Brain microvascular endothelial cell (primary cell): ENCODE measurements around the gene PSMD2.

Source experiments
- DNase-seq: peaks from one replicate; pipeline ENCODE4 v3.0.0-alpha.2; 2020
- H3K27ac ChIP-seq: fragments of 250-450 bp; sonication (Bioruptor Pico); 2 replicates; pipeline ENCODE4 v1.5.1; 2020; ENCODE audit warnings: mild to moderate bottlenecking, moderate library complexity
- H3K27me3 ChIP-seq: fragments of 250-450 bp; sonication (Bioruptor Pico); replicated peaks from 2 replicates; pipeline ENCODE4 v1.5.1; 2020; ENCODE audit warnings: mild to moderate bottlenecking
- H3K36me3 ChIP-seq: fragments of 250-450 bp; sonication (Bioruptor Pico); replicated peaks from 2 replicates; pipeline ENCODE4 v1.5.1; 2020; ENCODE audit warnings: mild to moderate bottlenecking
- H3K4me3 ChIP-seq: 2 replicates; pipeline ENCODE4 v1.5.1; 2011; ENCODE audit warnings: low read depth, mild to moderate bottlenecking, control low read depth, low read length, moderate library complexity
- in situ Hi-C: cut with HindIII; loops from 2 replicates; pipeline ENCODE4 v1.10.0; 2017; ENCODE audit warnings: low sequenced_read_pairs, low pct_ligation_motif_present
- TF ChIP-seq, protein P1 (sequence below): IDR thresholded peaks from 2 replicates; pipeline ENCODE4 v1.5.1; 2011; ENCODE audit warnings: low read depth, mild to moderate bottlenecking, moderate library complexity, low read length, control low read depth, inconsistent platforms; ENCODE audit errors: missing control alignments

The PSMD2 gene

DNA sequence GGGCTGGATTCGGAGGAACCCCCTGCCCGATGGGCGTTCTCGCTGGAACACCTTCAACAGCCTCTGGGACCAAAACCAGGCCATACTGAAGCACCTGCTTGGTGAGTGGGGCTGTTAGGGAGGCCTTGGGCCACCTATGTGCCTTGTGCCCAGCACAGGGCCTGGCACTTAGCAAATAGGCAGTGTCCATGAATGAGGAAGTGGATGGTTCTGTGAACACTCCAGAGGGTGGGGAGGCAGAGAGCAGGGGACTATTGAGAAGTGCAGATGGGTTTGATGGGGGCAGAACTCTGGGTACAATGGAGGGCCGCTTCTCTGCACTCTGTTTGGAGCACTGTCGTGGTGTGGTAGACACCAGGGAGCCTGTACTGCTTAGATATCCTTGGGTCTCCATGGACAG, 21.7 kb upstream of the PSMD2 start:
- TF ChIP-seq, protein P1, sequence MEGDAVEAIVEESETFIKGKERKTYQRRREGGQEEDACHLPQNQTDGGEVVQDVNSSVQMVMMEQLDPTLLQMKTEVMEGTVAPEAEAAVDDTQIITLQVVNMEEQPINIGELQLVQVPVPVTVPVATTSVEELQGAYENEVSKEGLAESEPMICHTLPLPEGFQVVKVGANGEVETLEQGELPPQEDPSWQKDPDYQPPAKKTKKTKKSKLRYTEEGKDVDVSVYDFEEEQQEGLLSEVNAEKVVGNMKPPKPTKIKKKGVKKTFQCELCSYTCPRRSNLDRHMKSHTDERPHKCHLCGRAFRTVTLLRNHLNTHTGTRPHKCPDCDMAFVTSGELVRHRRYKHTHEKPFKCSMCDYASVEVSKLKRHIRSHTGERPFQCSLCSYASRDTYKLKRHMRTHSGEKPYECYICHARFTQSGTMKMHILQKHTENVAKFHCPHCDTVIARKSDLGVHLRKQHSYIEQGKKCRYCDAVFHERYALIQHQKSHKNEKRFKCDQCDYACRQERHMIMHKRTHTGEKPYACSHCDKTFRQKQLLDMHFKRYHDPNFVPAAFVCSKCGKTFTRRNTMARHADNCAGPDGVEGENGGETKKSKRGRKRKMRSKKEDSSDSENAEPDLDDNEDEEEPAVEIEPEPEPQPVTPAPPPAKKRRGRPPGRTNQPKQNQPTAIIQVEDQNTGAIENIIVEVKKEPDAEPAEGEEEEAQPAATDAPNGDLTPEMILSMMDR: no peak
- H3K27me3 ChIP-seq: peaks cover 21% of the 10 kb centered on the region
- no peak overlapping the region for H3K4me3 ChIP-seq

DNA sequence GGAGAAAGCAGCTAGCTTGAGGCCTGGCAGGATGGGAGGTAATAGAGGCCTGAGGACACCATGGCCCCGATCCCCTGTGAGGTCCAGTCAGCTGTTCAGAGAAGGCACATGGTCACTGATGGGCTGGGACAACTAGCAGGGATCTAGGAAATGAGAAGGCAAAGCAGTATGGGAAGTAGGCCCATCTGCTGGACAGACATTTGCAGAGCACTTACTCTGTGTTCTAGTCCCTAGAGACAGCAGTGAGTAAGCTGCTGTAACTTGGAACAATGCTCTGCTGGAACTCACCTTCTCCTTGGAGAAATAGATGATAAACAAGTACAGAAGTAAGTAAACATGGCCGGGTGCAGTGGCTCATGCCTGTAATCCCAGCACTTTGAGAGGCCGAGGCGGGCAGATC, 16.1 kb upstream of the PSMD2 start:
- H3K36me3 ChIP-seq: no peaks in the 10 kb centered on the region
- DNase-seq: no peak
- no peak overlapping the region for H3K27ac ChIP-seq
- no peak overlapping the region for H3K4me3 ChIP-seq
- H3K27me3 ChIP-seq: no peaks in the 10 kb centered on the region
- in situ Hi-C loops: no loop called here
- TF ChIP-seq, protein P1: no peak

More for the DNA sequence above, 21.7 kb upstream of the PSMD2 start:
- no peaks in the 10 kb centered on the region for H3K36me3 ChIP-seq
- no peak overlapping the region for H3K27ac ChIP-seq
- DNase-seq: no peak
- in situ Hi-C loops: no loop called here

DNA sequence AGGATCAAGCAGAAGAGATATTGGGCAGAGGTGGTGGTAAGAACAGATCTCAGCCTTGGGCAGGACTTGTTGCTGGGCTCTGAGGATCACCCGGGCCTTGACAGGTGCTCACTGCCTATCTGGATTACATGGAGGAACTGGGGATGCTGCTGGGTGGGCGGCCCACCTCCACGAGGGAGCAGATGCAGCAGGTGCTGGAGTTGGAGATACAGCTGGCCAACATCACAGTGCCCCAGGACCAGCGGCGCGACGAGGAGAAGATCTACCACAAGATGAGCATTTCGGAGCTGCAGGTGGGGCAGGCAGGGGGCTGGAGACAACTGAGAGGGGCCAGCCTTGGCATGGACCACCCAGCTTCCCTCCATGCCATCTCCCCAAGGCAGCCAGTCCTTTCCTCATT, 15.4 kb upstream of the PSMD2 start:
- DNase-seq: no peak
- Histone ChIP-seq H3K27ac (no peak overlapping the region), H3K4me3 (no peak overlapping the region), H3K27me3 (no peaks in the 10 kb centered on the region), H3K36me3 (no peaks in the 10 kb centered on the region)
- in situ Hi-C loops: no loop called here
- TF ChIP-seq, protein P1: no peak

DNA sequence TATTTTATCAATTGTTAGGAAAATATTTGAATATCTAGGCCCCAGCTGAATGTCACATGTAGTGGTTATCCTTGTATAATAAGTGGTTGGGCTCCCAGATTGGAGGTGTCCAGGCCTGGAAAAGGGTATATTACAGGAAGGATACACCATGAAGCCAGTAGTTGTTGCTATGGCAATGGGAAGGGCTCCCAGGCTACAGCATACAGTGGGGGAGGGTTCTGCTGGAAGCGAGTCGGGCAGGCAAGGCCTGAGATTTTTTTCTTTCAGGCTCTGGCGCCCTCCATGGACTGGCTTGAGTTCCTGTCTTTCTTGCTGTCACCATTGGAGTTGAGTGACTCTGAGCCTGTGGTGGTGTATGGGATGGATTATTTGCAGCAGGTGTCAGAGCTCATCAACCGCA, 14.3 kb upstream of the PSMD2 start:
- Histone ChIP-seq H3K27me3 (no peaks in the 10 kb centered on the region), H3K4me3 (no peak overlapping the region), H3K36me3 (no peaks in the 10 kb centered on the region), H3K27ac (no peak overlapping the region)
- in situ Hi-C loops: no loop called here
- TF ChIP-seq, protein P1: peak; percentile 69
- peak; percentile 84 for DNase-seq

DNA sequence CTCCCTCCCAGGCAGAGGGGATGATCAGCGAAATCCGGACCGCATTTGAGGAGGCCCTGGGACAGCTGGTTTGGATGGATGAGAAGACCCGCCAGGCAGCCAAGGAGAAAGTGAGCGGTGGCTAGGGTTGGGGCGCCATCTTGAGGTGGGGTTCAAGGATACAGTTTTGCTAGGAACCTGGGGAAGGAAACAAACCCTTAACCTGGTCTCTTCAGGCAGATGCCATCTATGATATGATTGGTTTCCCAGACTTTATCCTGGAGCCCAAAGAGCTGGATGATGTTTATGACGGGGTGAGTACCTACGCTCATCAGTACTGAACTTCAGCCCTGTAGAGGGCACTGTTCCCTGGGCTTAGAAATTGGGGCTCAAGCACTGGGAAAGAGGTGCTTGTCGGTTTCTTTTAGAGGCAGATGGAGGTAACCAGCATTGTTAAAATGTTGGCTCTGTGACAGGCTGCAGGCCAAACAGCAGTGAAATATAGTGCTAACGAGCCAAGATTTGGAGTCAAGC, 9.6 kb upstream of the PSMD2 start:
- no peaks in the 10 kb centered on the region for H3K27me3 ChIP-seq
- peak; percentile 29 for DNase-seq
- TF ChIP-seq, protein P1: peak; percentile 76
- H3K27ac ChIP-seq: no peak overlapping the region
- no peaks in the 10 kb centered on the region for H3K36me3 ChIP-seq
- H3K4me3 ChIP-seq: no peak overlapping the region
- in situ Hi-C loops: no loop called here

DNA sequence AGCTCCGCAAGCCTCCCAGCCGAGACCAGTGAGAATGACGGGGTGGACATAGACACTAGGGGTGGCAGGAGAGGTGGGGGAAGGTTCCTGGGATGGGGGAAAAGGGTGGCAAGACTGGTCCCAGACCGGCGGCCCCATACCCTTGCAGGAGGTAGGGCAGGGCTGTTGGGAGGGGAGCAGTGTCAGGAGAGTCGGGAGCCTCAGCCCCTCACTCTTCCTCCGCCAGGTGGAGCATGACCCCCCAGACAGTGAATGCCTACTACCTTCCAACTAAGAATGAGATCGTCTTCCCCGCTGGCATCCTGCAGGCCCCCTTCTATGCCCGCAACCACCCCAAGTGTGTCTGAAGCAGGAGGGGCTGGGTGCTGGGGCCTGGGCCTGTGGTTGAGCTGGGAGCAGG, 8.7 kb upstream of the PSMD2 start:
- H3K36me3 ChIP-seq: no peaks in the 10 kb centered on the region
- no peak overlapping the region for H3K27ac ChIP-seq
- no peak overlapping the region for H3K4me3 ChIP-seq
- TF ChIP-seq, protein P1: no peak
- in situ Hi-C loops: no loop called here
- H3K27me3 ChIP-seq: no peaks in the 10 kb centered on the region
- DNase-seq: no peak
